GM12878 (cell line): Measurements from ENCODE around the gene AKAP17A. TPM values are rescaled to one million over a fixed set of nuclear protein-coding genes. Genes with fewer than 3 reads are reported as not detected.

ENCODE experiments used
- ATF3 ChIP-seq: IDR thresholded peaks from 2 replicates; pipeline ENCODE4 v1.6.1; 2011; ENCODE audit warnings: low read depth, mild to moderate bottlenecking, low read length, moderate library complexity, borderline replicate concordance; ENCODE audit errors: extremely low read depth
- ATF7 ChIP-seq: fragments of 450-650 bp; IDR thresholded peaks from 2 replicates; pipeline ENCODE4 v1.6.1; 2016; ENCODE audit warnings: low read depth, mild to moderate bottlenecking
- BCLAF1 ChIP-seq: fragments of 450-650 bp; IDR thresholded peaks from 2 replicates; pipeline ENCODE4 v1.6.1; 2017; ENCODE audit warnings: antibody characterized with exemption, mild to moderate bottlenecking, moderate library complexity
- BHLHE40 ChIP-seq, 2 experiments: fragments of 450-650 bp in 1 of 2; IDR thresholded peaks; 2 replicates each; pipeline ENCODE4 v1.6.1; 2011 to 2017; ENCODE audit warnings: low read depth in 2 of 2, borderline replicate concordance in 1 of 2, improper control_type of control experiment in 1 of 2, low read length in 1 of 2, mild to moderate bottlenecking in 1 of 2
- CEBPZ ChIP-seq: fragments of 150-350 bp; IDR thresholded peaks from 2 replicates; pipeline ENCODE4 v1.6.1; 2016; ENCODE audit warnings: low read depth, low read length
- CHD1 ChIP-seq: IDR thresholded peaks from 2 replicates; pipeline ENCODE4 v1.6.1; 2012; ENCODE audit warnings: low read depth, low read length, improper control_type of control experiment
- CHD4 ChIP-seq: fragments of 200-600 bp; sonication (generic); IDR thresholded peaks from 2 replicates; pipeline ENCODE4 v1.6.1; 2016; ENCODE audit warnings: mild to moderate bottlenecking
- DPF2 ChIP-seq: fragments of 450-650 bp; IDR thresholded peaks from 2 replicates; pipeline ENCODE4 v1.6.1; 2017; ENCODE audit warnings: mild to moderate bottlenecking
- ETV6 ChIP-seq, 2 experiments: fragments of 450-650 bp in 1 of 2; IDR thresholded peaks in 1 of 2; conservative IDR thresholded peaks in 1 of 2; 2 replicates each; pipeline ENCODE4 v1.6.1; 2014; ENCODE audit warnings: antibody characterized with exemption in 1 of 2, borderline replicate concordance in 1 of 2, low read depth in 1 of 2, mild to moderate bottlenecking in 1 of 2, moderate library complexity in 1 of 2
- FOXK2 ChIP-seq: fragments of 450-650 bp; IDR thresholded peaks from 2 replicates; pipeline ENCODE4 v1.6.1; 2017; ENCODE audit warnings: mild to moderate bottlenecking, moderate library complexity
- GABPA ChIP-seq: IDR thresholded peaks from 2 replicates; pipeline ENCODE4 v1.6.1; 2014; ENCODE audit warnings: antibody characterized with exemption, low read depth, mild to moderate bottlenecking, inconsistent platforms
- IRF4 ChIP-seq: IDR thresholded peaks from 2 replicates; pipeline ENCODE4 v1.6.1; 2011; ENCODE audit warnings: low read depth, low read length
- KLF5 ChIP-seq: fragments of 450-650 bp; IDR thresholded peaks from 2 replicates; pipeline ENCODE4 v1.6.1; 2014; ENCODE audit warnings: mild to moderate bottlenecking; ENCODE audit not compliant: partially characterized antibody
- RAD21 ChIP-seq: IDR thresholded peaks from 2 replicates; pipeline ENCODE4 v1.6.1; 2011; ENCODE audit warnings: mild to moderate bottlenecking, low read depth, low read length, moderate library complexity; ENCODE audit not compliant: insufficient read depth
- RCOR1 ChIP-seq: conservative IDR thresholded peaks from 2 replicates; pipeline ENCODE4 v1.6.1; 2012; ENCODE audit warnings: low read depth, low read length, improper control_type of control experiment
- RFX5 ChIP-seq: IDR thresholded peaks from 2 replicates; pipeline ENCODE4 v1.6.1; 2011; ENCODE audit warnings: low read depth, low read length, improper control_type of control experiment
- TARDBP ChIP-seq: IDR thresholded peaks from 2 replicates; pipeline ENCODE4 v1.6.1; 2016; ENCODE audit warnings: borderline replicate concordance
- YY1 ChIP-seq: IDR thresholded peaks from 2 replicates; pipeline ENCODE4 v1.6.1; 2011; ENCODE audit warnings: low read depth, mild to moderate bottlenecking, low read length
- ZNF207 ChIP-seq: fragments of 450-650 bp; IDR thresholded peaks from 2 replicates; pipeline ENCODE4 v1.6.1; 2014; ENCODE audit warnings: antibody characterized with exemption, mild to moderate bottlenecking, borderline replicate concordance
- polyA plus RNA-seq, 11 experiments: library from polyadenylated mRNA; depleted of rRNA in 4 of 11; unstranded in 6 of 11; stranded (reverse) in 5 of 11; fragments of >200 nt; fragmentation: Nextera tagmentation in 4 of 11; fragmentation: Illumina TruSeq in 1 of 11; extraction: Ambion mirVana in 4 of 11; extraction: Trizol in 1 of 11; gene quantifications; 1 replicate in 1 of 11; 2 replicates in 10 of 11; pipeline versions ENCODE4 v1.2.1 to v1.2.3, GENCODE V29; 2011 to 2016; ENCODE audit warnings: inconsistent platforms in 2 of 11, missing spikeins in 2 of 11, low read depth in 1 of 11
- total RNA-seq, 4 experiments: library from RNA; depleted of rRNA in 3 of 4; stranded (reverse); fragments of >200 nt in 3 of 4; fragmentation: Illumina TruSeq in 1 of 4; extraction: Trizol in 1 of 4; gene quantifications; 2 replicates each; pipeline versions ENCODE4 v1.2.1 to v1.2.3, GENCODE V29; 2013 to 2021

AKAP17A gene
- total and polyA plus RNA-seq, 10 of the 15 experiments (the other 5 are each of a cell fraction or from before 2014, with no cell fraction given): 3.0 to 55.8 (median 25.5) TPM

- peak; percentile 39; the same call in 1 of the 2 replicates for TF ChIP-seq RAD21
- TF ChIP-seq GABPA: peak; percentile 63
- peak; percentile 78 for TF ChIP-seq ATF7
- TF ChIP-seq RCOR1: no peak
- TF ChIP-seq RFX5: no peak
- peak in 1 of 2 experiments; percentile 70; a peak in 2 of 4 replicates for TF ChIP-seq ETV6 (conservative IDR thresholded peaks at IDR 0.05 in 1 of 2, IDR thresholded peaks at IDR 0.05 in 1 of 2; ENCODE audit: borderline replicate concordance in 1 of 2, low read depth in 1 of 2)
- no peak for TF ChIP-seq BCLAF1
- no peak for TF ChIP-seq CHD4
- TF ChIP-seq CEBPZ: no peak
- TF ChIP-seq IRF4: no peak
- TF ChIP-seq ATF3: no peak
- TF ChIP-seq ZNF207: no peak
- TF ChIP-seq BHLHE40 (IDR thresholded peaks at IDR 0.05; ENCODE audit: borderline replicate concordance in 1 of 2, low read depth in 2 of 2, low read length in 1 of 2): peak; percentile 55 to 58; a peak in 3 of 4 replicates
- peak; percentile 49; the same call in 1 of the 2 replicates for TF ChIP-seq DPF2
- peak; percentile 60; the same call in 1 of the 2 replicates for TF ChIP-seq YY1
- no peak for TF ChIP-seq TARDBP
- no peak for TF ChIP-seq CHD1
- TF ChIP-seq FOXK2: no peak
- no peak for TF ChIP-seq KLF5
Observed at GRCh38 chrX:1582686-1583437, 8.5 kb upstream of the AKAP17A start (continued).
